Fibroblast of mammary gland (primary cell): Measurements from ENCODE around the gene GPX4.
A peak's percentile ranks its signal among the peaks of the same experiment; 100 is the strongest.

Experiments used
- DNase-seq: peaks from one replicate; pipeline ENCODE4 v3.0.0-alpha.2; 2010; ENCODE audit warnings: low read depth
- H3K4me3 ChIP-seq: 2 replicates; pipeline ENCODE4 v1.5.1; 2011; ENCODE audit warnings: low read depth, mild to moderate bottlenecking, low read length, moderate library complexity; ENCODE audit not compliant: control insufficient read depth
- TF ChIP-seq, protein P1 (sequence below): conservative IDR thresholded peaks from 2 replicates; pipeline ENCODE4 v1.5.1; 2011; ENCODE audit warnings: low read depth, low read length, inconsistent platforms; ENCODE audit not compliant: control insufficient read depth, insufficient read depth

Gene GPX4

DNA sequence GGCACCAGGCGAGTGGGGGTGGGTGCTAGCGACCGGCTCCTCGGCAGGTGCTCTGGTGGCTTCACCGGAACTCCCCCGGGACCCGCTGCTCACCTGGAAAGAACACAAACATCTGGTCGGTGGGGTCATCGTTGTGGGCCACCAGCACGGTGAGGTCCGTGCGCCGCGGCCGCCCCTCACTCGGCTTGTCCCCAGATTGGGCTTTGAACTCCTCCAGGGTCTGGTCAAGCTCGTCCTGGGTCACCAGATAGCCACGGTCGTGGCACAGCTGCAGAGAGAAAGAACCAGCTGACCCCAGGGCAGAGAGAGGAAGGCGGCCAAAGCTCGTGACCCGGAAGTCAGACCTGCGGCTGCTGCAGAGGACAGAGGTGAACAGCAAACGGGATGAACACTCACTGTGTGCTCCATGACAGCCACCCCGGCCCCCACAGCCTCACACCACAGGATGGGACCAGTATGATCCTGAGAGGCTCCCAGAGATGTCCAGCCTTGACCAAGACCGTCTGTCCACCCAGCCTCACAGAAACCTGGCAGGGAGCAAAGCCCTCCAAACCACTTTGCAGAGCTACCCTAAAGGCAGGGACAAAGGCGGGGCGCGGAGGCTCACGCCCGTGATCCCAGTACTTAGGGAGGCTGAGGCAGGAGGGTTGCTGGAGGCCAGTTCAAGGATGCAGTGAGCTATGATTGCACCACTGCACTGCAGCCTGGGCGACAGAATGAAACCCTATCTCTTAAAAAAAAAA, 9.8 kb upstream of the GPX4 start:
- TF ChIP-seq, protein P1, sequence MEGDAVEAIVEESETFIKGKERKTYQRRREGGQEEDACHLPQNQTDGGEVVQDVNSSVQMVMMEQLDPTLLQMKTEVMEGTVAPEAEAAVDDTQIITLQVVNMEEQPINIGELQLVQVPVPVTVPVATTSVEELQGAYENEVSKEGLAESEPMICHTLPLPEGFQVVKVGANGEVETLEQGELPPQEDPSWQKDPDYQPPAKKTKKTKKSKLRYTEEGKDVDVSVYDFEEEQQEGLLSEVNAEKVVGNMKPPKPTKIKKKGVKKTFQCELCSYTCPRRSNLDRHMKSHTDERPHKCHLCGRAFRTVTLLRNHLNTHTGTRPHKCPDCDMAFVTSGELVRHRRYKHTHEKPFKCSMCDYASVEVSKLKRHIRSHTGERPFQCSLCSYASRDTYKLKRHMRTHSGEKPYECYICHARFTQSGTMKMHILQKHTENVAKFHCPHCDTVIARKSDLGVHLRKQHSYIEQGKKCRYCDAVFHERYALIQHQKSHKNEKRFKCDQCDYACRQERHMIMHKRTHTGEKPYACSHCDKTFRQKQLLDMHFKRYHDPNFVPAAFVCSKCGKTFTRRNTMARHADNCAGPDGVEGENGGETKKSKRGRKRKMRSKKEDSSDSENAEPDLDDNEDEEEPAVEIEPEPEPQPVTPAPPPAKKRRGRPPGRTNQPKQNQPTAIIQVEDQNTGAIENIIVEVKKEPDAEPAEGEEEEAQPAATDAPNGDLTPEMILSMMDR = no peak
- H3K4me3 ChIP-seq = peak overlapping the region; percentile 72
- no peak for DNase-seq

DNA sequence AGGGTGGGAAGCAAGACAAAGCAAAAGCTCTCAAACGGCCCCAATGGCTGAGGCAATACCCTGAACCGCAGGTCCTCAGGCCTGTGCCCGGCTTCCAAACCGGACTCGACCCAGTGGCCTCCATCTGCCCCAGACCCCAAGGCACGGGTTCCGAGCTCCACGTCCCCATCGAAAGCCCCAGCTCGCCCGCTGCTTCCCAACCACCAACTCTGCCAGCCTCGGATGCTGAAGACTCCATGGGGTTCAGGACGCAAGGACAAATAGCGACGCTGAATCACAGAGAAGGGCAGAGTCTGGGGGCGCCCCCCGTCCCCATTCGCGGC, 9.2 kb upstream of the GPX4 start:
- peak overlapping the region; percentile 72 for H3K4me3 ChIP-seq
- TF ChIP-seq, protein P1 = no peak
- no peak for DNase-seq

DNA sequence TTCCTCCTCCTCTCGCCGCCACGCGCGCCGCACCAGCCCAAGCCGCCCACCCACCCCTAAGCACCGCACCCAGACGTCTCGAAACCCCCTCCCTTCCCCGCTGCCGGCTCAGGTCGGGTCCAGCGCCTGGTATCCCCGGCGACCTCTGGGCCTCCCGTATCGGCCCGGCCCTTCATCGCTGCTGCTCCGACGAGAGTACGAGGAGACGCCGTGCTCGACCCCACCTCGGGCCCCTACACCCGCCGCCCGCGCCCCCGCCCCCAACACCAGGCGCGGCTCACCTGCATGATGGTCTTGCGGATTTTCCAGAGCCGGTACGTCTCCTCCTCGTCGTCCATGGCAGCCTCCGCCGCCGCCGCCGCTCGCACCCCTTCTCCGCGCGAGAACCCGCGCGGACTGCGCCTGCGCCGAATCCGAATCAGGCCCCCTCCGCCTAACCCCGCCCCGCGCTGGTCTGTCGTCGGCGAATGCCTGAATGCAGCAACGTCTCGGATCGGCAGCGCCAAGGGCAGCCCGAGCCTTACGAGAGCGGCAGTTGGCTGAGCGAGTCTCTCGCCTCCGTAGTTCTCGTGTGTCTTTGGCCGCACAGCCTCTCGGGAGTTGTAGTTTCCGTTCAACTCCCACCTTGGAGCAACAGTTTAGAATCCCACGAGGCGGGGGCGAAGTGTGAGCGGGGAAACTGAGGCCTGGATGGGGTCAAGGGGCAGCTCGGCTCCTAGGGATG, 8.7 kb upstream of the GPX4 start, which contains the start of gene POLR2E:
POLR2E (minus strand) TSS at position 398 of the 724 bp plus-strand sequence; CDS start at position 338, 60 bp downstream.
- peak; percentile 98 for DNase-seq
- TF ChIP-seq, protein P1 = no peak
- peak within 1 kb of the TSS; percentile 72 for H3K4me3 ChIP-seq

DNA sequence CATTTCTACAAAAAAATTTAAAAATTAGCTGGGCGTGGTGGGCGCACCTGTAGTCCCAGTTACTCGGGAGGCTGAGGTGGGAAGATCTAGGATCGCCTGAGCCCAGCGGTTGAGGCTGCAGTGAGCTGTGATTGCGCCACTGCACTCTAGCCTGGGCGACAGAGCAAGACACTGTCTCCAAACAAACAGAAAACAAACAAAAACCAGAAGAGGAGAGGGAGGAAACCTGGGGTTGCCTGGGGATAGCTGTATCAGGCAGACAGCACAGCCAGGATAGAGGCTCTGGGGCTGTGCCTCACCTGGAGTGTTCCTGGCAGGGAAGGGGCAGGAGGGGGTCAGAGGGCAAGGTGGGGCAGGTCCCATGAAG, 6.0 kb upstream of the GPX4 start:
- DNase-seq = no peak
- H3K4me3 ChIP-seq = no peak overlapping the region
- TF ChIP-seq, protein P1 = no peak

DNA sequence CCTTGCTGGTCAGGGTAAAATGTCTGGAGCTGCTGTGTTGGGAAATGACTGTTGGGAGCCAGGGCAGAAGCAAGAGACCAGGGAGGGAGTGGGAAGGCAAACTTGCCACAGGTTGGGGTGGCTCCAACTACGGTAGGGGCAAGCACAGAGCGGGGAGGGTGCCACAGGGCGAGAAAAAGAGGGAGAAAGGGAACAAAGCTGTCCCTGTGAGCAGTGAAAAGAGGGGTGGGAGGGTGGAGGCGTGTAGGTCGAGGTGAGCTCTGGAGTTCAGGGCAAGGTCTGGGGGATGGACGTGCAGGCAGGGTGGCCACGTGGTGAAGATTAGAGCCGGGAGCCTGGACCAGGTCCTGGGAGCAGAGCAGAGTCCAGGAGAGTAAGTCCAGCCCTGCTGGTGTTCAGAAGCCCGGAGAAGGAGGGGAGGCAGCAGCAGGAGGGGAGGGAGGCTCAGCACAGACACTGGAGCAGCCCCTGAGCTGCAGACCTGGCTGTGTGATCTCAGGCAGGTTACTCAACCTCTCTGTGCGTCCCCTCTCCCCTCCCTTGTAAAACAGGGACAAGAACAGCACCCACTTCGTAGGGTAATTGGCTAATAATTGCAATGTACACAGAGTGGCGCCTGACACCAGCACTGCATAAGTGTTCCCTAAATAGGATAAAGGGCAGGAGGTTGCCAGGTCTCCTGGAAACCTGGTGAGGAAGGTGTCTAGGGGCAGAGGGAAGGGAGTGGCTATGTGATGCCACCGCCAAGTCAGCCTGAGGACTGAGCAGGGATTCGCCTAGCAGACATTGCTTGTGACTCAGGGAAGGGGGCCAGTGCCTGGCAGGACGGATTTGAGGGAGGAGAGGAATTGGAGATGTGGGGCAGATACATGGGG, 5.4 kb upstream of the GPX4 start:
- TF ChIP-seq, protein P1 = no peak
- DNase-seq = peak; percentile 51
- no peak overlapping the region for H3K4me3 ChIP-seq

DNA sequence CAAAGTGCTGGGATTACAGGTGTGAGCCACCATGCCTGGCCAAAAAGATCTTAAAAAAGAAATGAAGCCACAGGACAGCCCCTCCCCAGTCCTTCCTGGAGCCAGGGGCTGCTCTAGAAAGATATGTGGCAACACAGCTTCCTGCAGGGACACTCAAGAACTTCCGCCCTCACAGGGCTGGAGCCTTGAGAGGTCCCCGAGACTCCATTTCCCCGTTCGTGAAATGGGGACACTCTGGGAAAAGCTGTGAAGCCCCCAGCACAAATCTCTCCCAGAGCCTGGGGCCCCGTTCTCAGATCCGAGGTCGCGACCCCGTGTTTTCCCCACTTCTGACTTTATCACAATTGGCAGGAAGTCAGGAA, 2.5 kb upstream of the GPX4 start:
- TF ChIP-seq, protein P1 = no peak
- no peak overlapping the region for H3K4me3 ChIP-seq
- no peak for DNase-seq
